GM21619 (cell line): Measurements from ENCODE around the gene NDUFS2.
A peak's percentile ranks its signal among the peaks of the same experiment; 100 is the strongest.

Experiments used
- ATAC-seq: cut with Tn5 transposase; IDR thresholded peaks from one replicate; pipeline ENCODE4 v1.9.1; 2021; ENCODE audit not compliant: unreplicated experiment

NDUFS2 gene

DNA sequence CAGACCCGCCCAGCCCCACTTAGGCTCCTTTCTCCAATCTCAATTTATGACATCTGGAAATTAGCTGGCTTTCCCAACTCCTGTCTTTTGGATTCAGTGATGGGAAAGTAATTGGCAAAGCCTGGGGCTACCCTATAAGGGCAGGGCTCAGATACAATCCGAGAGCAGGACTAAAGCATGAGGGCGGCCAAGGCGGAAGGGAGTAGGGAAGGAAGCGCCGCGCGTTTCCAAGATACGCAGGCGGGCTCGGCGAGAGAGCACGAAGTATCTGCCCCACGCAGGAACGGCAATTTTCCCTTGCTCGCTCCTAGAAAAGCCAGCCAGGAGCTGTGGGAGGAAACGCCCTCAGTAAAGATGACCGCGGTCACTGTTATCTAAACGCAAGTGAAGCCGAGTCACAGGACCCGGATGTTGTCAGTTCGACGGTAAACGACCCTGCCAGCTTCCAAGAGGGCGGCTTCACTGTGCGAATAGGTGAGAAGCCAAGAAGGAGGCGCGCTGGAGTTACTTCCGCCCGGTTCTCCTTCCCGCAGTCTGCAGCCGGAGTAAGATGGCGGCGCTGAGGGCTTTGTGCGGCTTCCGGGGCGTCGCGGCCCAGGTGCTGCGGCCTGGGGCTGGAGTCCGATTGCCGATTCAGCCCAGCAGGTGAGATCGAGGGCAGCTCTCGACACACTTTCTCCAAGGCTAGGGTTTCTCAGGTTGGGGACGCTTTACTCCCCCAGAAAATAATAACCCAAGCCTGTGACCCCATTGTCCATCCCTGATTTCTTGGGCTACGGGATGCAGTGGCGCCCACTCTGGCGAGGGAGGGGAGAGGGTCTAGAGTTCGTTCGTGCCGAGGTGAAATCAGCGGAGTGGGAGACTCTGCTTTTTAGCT, at the start of gene NDUFS2:
Gene NDUFS2, plus strand, starts transcription at position 532 of the 877 bp plus-strand sequence. Its CDS starts 19 bp downstream, at position 551.
- ATAC-seq, result peak; percentile 98

DNA sequence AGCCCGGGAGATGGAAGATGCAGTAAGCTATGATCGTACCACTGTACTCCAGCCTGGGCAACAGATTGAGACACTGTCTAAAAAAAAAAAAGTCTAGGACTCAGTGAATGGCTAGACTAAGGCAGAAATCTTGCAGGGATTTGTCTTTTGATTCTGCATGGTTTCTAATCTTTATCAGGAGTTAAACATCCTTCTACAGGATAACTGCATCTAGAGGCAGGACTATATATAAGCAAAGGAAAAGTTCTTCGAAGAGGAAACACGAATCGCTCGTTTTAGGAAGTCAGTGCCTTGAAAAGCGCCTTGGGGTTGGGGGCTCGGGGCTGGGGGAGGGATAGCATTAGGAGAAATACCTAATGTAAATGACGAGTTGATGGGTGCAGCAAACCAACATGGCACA, 49.0 kb upstream of the NDUFS2 start:
- ATAC-seq, result no peak

GRCh38 chr1:161153682-161154337, 48.4 kb upstream of the NDUFS2 start, which contains the start of gene UFC1:
Gene UFC1, plus strand, starts transcription at chr1:161153978. Its CDS starts 20 bp downstream, at chr1:161153998.
- ATAC-seq, result peak; percentile 87

GRCh38 chr1:161157867-161158266, 44.3 kb upstream of the NDUFS2 start:
- ATAC-seq, result no peak

GRCh38 chr1:161158316-161159010, 43.7 kb upstream of the NDUFS2 start:
- no peak for ATAC-seq

GRCh38 chr1:161159087-161159912, 42.9 kb upstream of the NDUFS2 start, which contains the start of gene USP21:
Gene USP21, plus strand, starts transcription at chr1:161159500. Its CDS starts 1,141 bp downstream, at chr1:161160641.
- ATAC-seq, result peak; percentile 82

GRCh38 chr1:161159913-161160243, 42.3 kb upstream of the NDUFS2 start:
- ATAC-seq, result no peak

DNA sequence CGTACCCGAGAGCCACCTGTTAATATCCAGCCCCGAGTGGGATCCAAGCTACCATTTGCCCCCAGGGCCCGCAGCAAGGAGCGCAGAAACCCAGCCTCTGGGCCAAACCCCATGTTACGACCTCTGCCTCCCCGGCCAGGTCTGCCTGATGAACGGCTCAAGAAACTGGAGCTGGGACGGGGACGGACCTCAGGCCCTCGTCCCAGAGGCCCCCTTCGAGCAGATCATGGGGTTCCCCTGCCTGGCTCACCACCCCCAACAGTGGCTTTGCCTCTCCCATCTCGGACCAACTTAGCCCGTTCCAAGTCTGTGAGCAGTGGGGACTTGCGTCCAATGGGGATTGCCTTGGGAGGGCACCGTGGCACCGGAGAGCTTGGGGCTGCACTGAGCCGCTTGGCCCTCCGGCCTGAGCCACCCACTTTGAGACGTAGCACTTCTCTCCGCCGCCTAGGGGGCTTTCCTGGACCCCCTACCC, 41.5 kb upstream of the NDUFS2 start:
- ATAC-seq, result no peak

GRCh38 chr1:161161652-161162051, 40.5 kb upstream of the NDUFS2 start:
- no peak for ATAC-seq

DNA sequence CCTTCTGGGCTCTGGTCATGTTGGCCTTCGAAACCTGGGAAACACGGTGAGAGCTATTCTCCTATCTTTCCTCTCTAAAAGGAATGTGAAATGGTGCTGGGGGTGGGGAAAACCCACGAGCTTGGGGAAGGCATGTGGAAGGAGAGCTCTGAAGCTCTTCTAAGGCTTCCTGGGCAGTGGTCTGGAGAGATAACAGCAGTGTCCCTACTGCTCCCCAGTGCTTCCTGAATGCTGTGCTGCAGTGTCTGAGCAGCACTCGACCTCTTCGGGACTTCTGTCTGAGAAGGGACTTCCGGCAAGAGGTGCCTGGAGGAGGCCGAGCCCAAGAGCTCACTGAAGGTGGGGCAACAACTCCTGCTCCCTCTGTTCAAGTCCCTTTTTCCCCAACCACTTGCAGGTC, 40.1 kb upstream of the NDUFS2 start:
- no peak for ATAC-seq

DNA sequence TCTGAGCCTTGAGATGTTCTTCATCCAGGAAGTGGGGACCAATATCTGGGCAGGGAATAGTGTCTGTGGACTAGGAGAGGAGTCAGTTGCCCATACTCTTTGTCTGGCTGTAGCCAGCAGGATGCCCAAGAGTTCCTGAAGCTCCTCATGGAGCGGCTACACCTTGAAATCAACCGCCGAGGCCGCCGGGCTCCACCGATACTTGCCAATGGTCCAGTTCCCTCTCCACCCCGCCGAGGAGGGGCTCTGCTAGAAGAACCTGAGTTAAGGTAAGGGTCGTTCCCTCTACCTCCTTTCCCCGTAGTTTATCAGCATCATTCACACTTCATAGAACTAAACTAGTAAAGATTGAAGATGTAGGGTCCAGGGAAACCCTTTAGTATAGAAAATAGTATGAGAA, 39.4 kb upstream of the NDUFS2 start:
- no peak for ATAC-seq

DNA sequence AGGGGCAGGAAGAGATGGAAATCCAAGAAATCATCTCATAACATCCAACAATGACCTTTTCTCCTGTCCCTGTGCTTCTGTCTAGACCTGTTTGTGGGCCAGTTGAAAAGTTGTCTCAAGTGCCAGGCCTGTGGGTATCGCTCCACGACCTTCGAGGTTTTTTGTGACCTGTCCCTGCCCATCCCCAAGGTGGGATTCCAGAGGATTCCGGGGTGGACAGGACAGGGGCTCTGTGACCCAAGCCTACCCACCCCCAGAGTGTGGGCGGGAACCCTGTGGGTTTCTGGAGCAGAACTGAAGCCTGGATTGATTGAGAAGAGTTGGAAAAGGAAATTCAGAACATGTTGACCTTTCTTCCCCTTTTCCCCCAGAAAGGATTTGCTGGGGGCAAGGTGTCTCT, 38.4 kb upstream of the NDUFS2 start:
- no peak for ATAC-seq

DNA sequence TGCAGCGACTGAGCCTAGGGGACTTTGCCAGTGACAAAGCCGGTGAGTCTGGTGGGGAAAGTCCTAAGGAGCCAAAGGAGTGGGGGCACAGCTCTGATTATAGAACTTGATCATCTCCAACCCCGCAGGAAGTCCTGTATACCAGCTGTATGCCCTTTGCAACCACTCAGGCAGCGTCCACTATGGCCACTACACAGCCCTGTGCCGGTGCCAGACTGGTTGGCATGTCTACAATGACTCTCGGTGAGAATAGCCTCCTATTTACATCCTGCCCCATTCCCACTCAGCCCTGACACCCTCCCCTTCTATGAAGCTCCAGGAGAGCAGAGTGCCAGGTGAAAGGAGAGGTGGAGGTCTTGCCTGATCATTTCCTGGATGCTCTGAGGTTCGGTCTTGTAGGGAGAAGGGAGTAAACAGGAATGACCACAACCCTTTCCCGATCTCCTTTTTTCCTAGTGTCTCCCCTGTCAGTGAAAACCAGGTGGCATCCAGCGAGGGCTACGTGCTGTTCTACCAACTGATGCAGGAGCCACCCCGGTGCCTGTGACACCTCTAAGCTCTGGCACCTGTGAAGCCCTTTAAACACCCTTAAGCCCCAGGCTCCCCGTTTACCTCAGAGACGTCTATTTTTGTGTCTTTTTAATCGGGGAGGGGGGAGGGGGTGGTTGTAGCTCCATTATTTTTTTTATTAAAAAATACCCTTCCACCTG, 37.1 kb upstream of the NDUFS2 start:
- ATAC-seq, result no peak

DNA sequence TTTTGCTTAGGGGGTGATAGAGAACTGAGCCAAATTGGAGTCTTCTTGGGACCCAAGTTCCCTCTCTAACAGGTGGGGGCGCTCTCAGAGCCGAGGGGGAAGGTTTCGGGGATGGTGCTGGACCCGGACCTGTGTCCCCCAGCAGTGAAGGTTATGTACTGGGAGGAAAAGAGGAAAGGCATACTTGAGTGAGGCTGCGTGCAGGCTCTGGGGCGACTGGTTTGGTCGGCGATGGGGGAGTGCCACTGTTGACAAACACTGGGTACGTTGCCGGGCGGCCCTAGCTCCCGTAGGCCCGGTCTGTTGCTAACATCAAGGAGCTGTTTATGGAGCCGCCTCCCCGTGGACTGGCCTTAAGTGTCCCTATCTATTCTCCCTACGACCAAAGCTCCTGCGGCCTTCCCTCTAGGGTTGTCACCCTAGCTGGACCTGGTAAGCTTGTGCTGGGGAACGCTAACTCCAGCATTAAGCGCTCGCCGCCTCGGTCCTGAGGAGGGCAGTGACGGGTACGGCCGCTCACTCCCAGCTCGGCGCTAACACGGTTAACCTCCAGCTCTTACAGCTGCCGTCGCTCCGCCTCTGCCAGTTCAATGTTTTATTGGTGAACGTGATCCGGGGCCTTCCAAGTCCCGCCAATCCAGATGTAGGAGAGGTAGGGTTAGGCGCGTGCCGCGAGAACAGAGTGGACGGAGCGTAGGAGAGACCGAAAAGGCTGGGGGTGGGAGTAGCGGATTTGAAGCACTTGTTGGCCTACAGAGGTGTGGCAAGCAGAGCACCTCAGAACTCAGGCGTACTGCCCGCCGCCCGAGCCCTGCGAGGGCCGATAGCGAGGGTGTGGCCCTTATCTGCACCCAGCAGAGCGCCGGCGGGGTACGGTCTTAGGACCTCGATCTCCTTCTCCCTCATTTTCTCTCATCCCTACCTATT, 36.2 kb upstream of the NDUFS2 start, which contains the start of gene PPOX:
Gene PPOX, plus strand, starts transcription at position 685 of the 927 bp plus-strand sequence. CDS start 422 bp downstream, outside the sequence.
- ATAC-seq, result peak; percentile 94

- no peak for ATAC-seq
Observed at GRCh38 chr1:161166669-161167548, 35.3 kb upstream of the NDUFS2 start.

- no peak for ATAC-seq
Observed at GRCh38 chr1:161168906-161169305, 33.3 kb upstream of the NDUFS2 start.

DNA sequence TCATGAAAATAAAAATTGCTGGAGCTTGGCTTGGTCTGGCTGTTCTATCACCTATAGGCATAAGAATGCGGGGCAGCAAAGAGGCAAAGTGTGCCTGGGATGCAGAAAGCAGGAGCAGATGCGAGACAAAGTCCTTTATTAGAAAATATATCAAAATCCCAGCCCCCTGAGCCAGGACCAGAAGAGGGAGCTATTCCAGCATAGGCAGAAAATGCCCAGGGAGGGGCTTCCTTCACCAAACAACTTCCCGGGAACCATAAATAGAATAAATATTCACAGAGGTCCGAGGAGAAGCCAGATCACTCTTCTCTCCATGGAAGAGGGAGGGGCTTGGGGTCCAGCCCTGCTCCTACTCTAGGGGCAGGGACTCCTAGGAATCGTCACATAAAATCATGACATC, 31.0 kb upstream of the NDUFS2 start:
- ATAC-seq, result no peak

DNA sequence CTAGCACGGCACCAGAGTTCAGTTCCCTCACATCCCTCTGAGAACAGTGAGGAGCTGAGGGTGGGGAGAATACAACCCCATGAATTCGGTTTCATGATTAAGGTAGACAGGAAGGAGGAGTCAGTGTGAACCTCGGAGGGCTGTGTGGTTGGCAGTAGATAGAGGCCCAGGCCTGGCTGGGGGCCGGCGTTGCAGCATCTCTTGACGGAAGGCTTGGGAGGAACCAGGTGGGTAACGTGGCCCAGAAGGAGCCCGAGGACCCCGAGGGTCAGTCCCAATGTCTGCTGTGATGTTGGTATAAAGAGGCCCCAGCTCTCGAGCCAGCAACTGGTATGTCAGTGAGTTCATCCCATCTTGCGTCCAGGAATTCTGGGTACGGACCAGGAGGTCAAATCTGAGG, 30.5 kb upstream of the NDUFS2 start:
- no peak for ATAC-seq
